ENCODE measurements around the gene TARDBP. TPM values are rescaled to one million over a fixed set of nuclear protein-coding genes. Genes with fewer than 3 reads are reported as not detected.
"Not testable (repeated sequence)": the region's sequence is repeated elsewhere in the genome, so short reads cannot be mapped to it uniquely, and the experiment has no call there.

TARDBP gene
- total RNA-seq, 2 experiments from 2014 or later = 159 to 174 TPM

DNA sequence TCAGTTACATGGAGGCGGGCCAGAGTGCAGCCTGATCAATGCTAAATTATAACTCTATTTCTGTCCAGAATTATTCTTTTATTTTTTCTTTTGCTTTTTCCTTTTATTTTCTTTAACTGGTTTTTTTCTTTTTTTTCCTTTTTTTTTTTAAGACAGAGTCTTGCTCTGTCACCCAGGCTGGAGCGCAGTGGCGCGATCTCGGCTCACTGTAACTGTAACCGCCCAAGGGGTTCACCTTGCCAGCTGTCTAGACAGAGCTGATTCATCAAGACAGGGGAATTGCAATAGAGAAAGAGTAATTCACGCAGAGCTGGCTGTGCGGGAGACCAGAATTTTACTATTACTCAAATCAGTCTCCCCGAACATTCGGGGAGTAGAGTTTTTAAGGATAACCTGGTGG is 38.7 kb downstream of the TARDBP start:
- H3K27me3 Mint-ChIP-seq; DNase-seq; H3K9me3 Mint-ChIP-seq; H3K27ac Mint-ChIP-seq; H3K36me3 Mint-ChIP-seq (ENCODE audit: low read depth); H3K4me3 Mint-ChIP-seq: not testable (repeated sequence)
- ChIA-PET POLR2A (interaction anchor here (1.2 to 3.4 kb wide), 4 partner anchors 10 to 24 kb away, joined by 4 to 15 read pairs (median 8); no protein-coding TSS in a partner anchor), CTCF (interaction anchor here (1.0 to 4.8 kb wide), 2 partner anchors 9 to 14 kb away, joined by 4 to 25 read pairs; partner anchors contain the start of gene SRM)
- peaks cover 13% of the 10 kb centered on the region for H3K4me1 Mint-ChIP-seq

DNA sequence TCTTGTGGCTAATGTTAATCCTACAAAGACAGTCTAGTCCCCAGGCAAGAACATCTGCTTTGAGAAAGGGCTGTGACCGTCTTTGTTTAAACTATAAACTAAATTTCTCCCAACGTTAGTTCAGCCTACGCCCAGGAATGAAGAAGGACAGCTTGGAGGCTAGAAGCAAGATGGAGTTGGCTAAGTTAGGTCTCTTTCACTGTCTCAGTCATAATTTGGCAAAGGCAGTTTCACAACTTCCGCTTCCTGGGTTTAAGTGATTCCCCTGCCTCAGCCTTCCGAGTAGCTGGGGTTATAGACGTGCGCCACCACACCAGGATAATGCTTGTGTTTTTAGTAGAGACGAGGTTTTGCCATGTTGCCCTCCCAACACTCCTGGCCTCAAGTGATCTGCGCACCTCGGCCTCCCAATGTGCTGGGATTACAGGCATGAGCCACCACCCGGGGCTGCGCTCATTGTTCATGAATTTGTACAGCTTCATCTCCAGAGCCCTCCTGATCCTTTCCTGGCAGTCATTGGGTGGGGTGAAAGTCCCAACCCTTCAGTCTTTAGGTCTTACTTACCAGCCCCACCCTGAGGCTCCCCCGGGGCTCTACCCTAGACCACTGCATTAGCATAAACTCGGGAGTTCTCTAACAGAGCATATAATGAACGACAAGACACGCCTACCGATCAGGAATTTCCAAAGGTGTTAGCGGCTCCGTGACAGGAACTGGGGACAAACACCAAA is 39.5 kb downstream of the TARDBP start:
- Mint-ChIP-seq H3K36me3 (ENCODE audit: low read depth) (peaks cover 6% of the 10 kb centered on the region), H3K27ac (no peak overlapping the region), H3K4me3 (no peak overlapping the region), H3K9me3 (no peaks in the 10 kb centered on the region), H3K4me1 (peaks cover 13% of the 10 kb centered on the region), H3K27me3 (no peaks in the 10 kb centered on the region)
- no peak for DNase-seq
- ChIA-PET CTCF (interaction anchor here (1.0 to 4.8 kb wide), 3 partner anchors 8 to 14 kb away, joined by 4 to 25 read pairs (median 4); partner anchors contain the start of gene SRM), POLR2A (interaction anchor here (1.2 to 3.4 kb wide), 4 partner anchors 9 to 25 kb away, joined by 4 to 15 read pairs (median 8); no protein-coding TSS in a partner anchor)

GRCh38 chr1:11052839-11053757 is 40.6 kb downstream of the TARDBP start:
- no peaks in the 10 kb centered on the region for H3K27me3 Mint-ChIP-seq
- H3K4me3 Mint-ChIP-seq = no peak overlapping the region
- peaks cover 15% of the 10 kb centered on the region for H3K36me3 Mint-ChIP-seq (ENCODE audit: low read depth)
- CTCF ChIA-PET = interaction anchor here (1.3 to 4.8 kb wide), 2 partner anchors 8 to 15 kb away, joined by 4 to 25 read pairs; no protein-coding TSS in a partner anchor
- no peak for DNase-seq
- H3K9me3 Mint-ChIP-seq = no peaks in the 10 kb centered on the region
- H3K27ac Mint-ChIP-seq = no peak overlapping the region
- POLR2A ChIA-PET = interaction anchor here (0.7 to 3.4 kb wide), 3 partner anchors 8 to 18 kb away, joined by 3 to 15 read pairs (median 11); no protein-coding TSS in a partner anchor
- peaks cover 18% of the 10 kb centered on the region for H3K4me1 Mint-ChIP-seq

DNA sequence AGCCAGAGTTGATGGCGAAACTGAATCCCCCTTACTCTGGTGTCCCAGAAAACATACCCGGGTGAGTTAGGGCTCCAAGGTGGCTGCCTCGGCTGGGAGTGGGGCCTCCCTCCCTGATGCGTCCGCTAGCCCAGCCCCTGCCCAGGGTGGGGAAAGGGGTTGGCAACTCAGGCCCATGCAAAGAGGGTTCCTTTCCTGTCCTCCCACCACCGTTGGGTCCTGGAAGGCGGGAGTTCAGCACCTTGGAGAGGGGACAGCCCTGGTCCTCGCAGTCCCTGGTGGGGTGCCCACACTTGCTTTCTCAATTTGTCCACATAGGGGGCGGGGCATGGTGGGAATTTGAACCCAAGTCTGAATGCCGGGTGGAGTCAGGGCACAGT is 41.3 kb downstream of the TARDBP start:
- H3K36me3 Mint-ChIP-seq (ENCODE audit: low read depth) = peaks cover 15% of the 10 kb centered on the region
- ChIA-PET CTCF (interaction anchor here (0.6 kb wide), 1 partner anchor 11 kb away, joined by 3 read pairs; no protein-coding TSS in a partner anchor), POLR2A (interaction anchor here (0.7 to 2.8 kb wide), 2 partner anchors 7 to 17 kb away, joined by 3 to 11 read pairs; no protein-coding TSS in a partner anchor)
- no peaks in the 10 kb centered on the region for H3K9me3 Mint-ChIP-seq
- no peak for DNase-seq
- no peaks in the 10 kb centered on the region for H3K27me3 Mint-ChIP-seq
- peaks cover 24% of the 10 kb centered on the region for H3K4me1 Mint-ChIP-seq
- H3K4me3 Mint-ChIP-seq = no peak overlapping the region
- H3K27ac Mint-ChIP-seq = no peak overlapping the region

- DNase-seq = no peak
- no peak overlapping the region for H3K27ac Mint-ChIP-seq
- H3K36me3 Mint-ChIP-seq (ENCODE audit: low read depth) = peaks cover 19% of the 10 kb centered on the region
- no peaks in the 10 kb centered on the region for H3K9me3 Mint-ChIP-seq
- H3K27me3 Mint-ChIP-seq = no peaks in the 10 kb centered on the region
- CTCF ChIA-PET = interaction anchor here (0.6 kb wide), 1 partner anchor 11 kb away, joined by 3 read pairs; no protein-coding TSS in a partner anchor
- H3K4me1 Mint-ChIP-seq = peaks cover 29% of the 10 kb centered on the region
- POLR2A ChIA-PET = no interaction called here
- no peak overlapping the region for H3K4me3 Mint-ChIP-seq
Measured at GRCh38 chr1:11054181-11054580, 41.7 kb downstream of the TARDBP start.

- no peaks in the 10 kb centered on the region for H3K9me3 Mint-ChIP-seq
- H3K36me3 Mint-ChIP-seq (ENCODE audit: low read depth) = peaks cover 20% of the 10 kb centered on the region
- H3K27me3 Mint-ChIP-seq = no peaks in the 10 kb centered on the region
- CTCF ChIA-PET = interaction anchor here (0.7 kb wide), 1 partner anchor 172 kb away, joined by 3 read pairs; no protein-coding TSS in a partner anchor
- no peak overlapping the region for H3K4me3 Mint-ChIP-seq
- POLR2A ChIA-PET = no interaction called here
- H3K4me1 Mint-ChIP-seq = peaks cover 30% of the 10 kb centered on the region
- DNase-seq = no peak
- H3K27ac Mint-ChIP-seq = no peak overlapping the region
Measured at GRCh38 chr1:11054666-11055065, 42.2 kb downstream of the TARDBP start.

DNA sequence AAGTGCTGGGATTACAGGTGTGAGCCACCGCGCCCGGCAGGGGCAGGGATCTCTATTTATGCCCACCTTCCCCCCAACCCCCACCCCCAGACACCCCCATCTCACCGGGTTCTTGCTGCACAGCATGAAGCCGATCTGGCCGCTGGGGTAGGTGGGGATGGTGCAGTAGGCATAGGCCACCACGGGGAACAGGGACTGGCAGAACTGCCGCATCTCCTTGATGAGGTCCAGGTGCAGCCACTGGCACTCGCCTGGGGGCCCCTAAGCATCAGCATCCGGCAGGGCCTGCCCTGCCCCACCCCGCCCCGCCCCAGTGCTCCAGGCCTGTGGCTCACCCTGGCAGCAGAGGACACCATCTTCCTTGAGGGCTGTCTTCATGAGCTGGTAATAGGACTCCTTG is 43.2 kb downstream of the TARDBP start:
- peaks cover 20% of the 10 kb centered on the region for H3K36me3 Mint-ChIP-seq (ENCODE audit: low read depth)
- H3K27me3 Mint-ChIP-seq = no peaks in the 10 kb centered on the region
- H3K9me3 Mint-ChIP-seq = no peaks in the 10 kb centered on the region
- ChIA-PET POLR2A (no interaction called here), CTCF (interaction anchor here (1.7 kb wide), 1 partner anchor 18 kb away, joined by 9 read pairs; no protein-coding TSS in a partner anchor)
- H3K4me1 Mint-ChIP-seq = peaks cover 35% of the 10 kb centered on the region
- no peak for DNase-seq
- H3K27ac Mint-ChIP-seq = no peak overlapping the region
- no peak overlapping the region for H3K4me3 Mint-ChIP-seq

DNA sequence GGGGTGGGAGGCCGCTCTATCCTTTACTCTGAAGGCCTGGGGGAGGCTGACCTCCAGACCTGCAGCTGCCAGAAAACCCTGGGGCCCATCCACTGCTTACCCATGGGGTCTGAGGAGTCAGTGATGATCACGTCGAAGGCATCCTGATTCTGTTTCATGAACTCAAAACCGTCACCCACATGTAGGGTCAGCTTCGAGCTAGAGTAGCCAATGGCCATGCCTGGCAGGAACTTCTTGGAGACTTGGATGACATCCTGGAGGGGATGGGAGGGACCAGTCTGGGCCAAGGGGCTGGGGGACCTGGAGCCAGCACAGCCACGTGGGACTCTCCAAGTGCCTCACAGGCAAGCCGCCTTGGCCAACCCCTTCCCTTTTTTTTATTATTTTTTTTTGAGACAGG is 44.0 kb downstream of the TARDBP start:
- Mint-ChIP-seq H3K36me3 (ENCODE audit: low read depth) (peaks cover 20% of the 10 kb centered on the region), H3K27ac (no peak overlapping the region), H3K4me1 (peaks cover 38% of the 10 kb centered on the region), H3K9me3 (no peaks in the 10 kb centered on the region), H3K4me3 (no peak overlapping the region), H3K27me3 (no peaks in the 10 kb centered on the region)
- no peak for DNase-seq
- ChIA-PET CTCF (interaction anchor here (1.7 kb wide), 1 partner anchor 19 kb away, joined by 9 read pairs; no protein-coding TSS in a partner anchor), POLR2A (no interaction called here)

GRCh38 chr1:11057477-11057876 is 45.0 kb downstream of the TARDBP start:
- Mint-ChIP-seq H3K36me3 (ENCODE audit: low read depth) (peaks cover 20% of the 10 kb centered on the region), H3K27ac (no peak overlapping the region), H3K4me3 (no peak overlapping the region), H3K27me3 (no peaks in the 10 kb centered on the region), H3K4me1 (peaks cover 38% of the 10 kb centered on the region), H3K9me3 (no peaks in the 10 kb centered on the region)
- ChIA-PET CTCF (interaction anchor here (0.6 to 1.8 kb wide), 3 partner anchors 18 to 21 kb away, joined by 3 to 10 read pairs (median 4); no protein-coding TSS in a partner anchor), POLR2A (interaction anchor here (1.6 kb wide), 1 partner anchor 42 kb away, joined by 8 read pairs; the partner anchor contains the start of gene EXOSC10)
- DNase-seq = no peak

DNA sequence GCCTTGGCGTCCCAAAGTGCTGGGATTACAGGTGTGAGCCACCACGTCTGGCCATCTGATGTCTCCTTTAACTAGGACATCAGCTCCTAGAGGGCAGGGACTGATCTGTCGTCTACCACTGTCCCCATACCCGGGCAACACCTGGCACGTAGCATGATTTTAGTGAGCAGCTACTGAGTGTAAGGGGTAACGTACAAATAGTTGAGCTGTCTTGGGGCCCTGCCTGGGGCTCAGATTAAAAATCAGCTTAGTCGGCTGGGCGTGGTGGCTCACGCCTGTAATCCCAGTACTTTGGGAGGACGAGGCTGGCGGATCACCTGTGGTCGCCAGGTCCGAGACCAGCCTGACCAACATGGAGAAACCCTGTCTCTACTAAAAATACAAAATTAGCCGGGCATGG is 45.6 kb downstream of the TARDBP start:
- POLR2A ChIA-PET = interaction anchor here (1.6 kb wide), 1 partner anchor 41 kb away, joined by 8 read pairs; the partner anchor contains the start of gene EXOSC10
- peak overlapping the region; percentile 97 for H3K4me3 Mint-ChIP-seq
- no peak for DNase-seq

DNA sequence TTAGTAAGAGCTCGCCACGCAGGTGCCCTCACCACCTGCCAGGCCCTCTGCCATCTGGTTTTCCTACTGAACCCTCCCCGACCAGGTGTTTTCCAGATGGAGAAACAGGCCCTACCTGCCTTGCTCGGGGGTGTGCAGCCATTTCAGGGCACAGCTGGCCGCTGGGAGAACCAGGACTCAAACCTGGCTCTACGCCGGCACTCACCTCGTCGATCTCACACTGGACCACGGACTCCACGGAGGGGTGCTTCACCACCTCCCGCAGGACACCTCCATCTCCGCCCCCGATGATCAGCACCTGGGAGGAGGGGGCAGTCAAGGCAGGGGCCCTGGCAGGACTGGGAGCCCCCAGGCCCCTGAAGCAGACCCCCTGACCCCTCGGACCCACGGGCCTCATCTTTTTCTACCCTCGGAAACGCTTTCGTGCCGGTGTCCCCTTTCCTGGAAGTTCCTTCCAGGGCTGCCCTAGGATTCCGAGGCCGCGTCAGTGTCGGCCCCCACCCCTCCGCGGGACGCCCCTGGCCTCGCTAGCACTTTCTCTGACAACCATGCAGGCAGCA is 46.2 kb downstream of the TARDBP start:
- CTCF ChIA-PET = interaction anchor here (1.8 kb wide), 1 partner anchor 21 kb away, joined by 10 read pairs; no protein-coding TSS in a partner anchor
- H3K36me3 Mint-ChIP-seq (ENCODE audit: low read depth) = peaks cover 32% of the 10 kb centered on the region

More for the DNA sequence above, 45.6 kb downstream of the TARDBP start:
- CTCF ChIA-PET = interaction anchor here (0.6 to 1.8 kb wide), 3 partner anchors 18 to 21 kb away, joined by 3 to 10 read pairs (median 4); no protein-coding TSS in a partner anchor
- Mint-ChIP-seq H3K27ac (no peak overlapping the region), H3K4me1 (peaks cover 43% of the 10 kb centered on the region), H3K27me3 (no peaks in the 10 kb centered on the region), H3K36me3 (ENCODE audit: low read depth) (peaks cover 25% of the 10 kb centered on the region), H3K9me3 (no peaks in the 10 kb centered on the region)

More for the DNA sequence above, 46.2 kb downstream of the TARDBP start:
- POLR2A ChIA-PET = interaction anchor here (1.6 kb wide), 1 partner anchor 41 kb away, joined by 8 read pairs; the partner anchor contains the start of gene EXOSC10
- no peaks in the 10 kb centered on the region for H3K27me3 Mint-ChIP-seq
- DNase-seq = no peak
- peaks cover 49% of the 10 kb centered on the region for H3K4me1 Mint-ChIP-seq
- no peaks in the 10 kb centered on the region for H3K9me3 Mint-ChIP-seq
- H3K4me3 Mint-ChIP-seq = peak overlapping the region; percentile 97
- H3K27ac Mint-ChIP-seq = peak overlapping the region; percentile 81

Measured in activated CD4-positive, alpha-beta memory T cell treated with anti-CD3 and anti-CD28 coated beads, Interleukin-2, amount 10 ng/mL, durations not matched to agents 7 days and 5 days (primary cell).